HFF-Myc (cell line): Measurements from ENCODE around the gene DDI2.
A peak's percentile ranks its signal among the peaks of the same experiment; 100 is the strongest.
"Not testable (repeated sequence)": the region's sequence is repeated elsewhere in the genome, so short reads cannot be mapped to it uniquely, and the experiment has no call there.

Experiments
- DNase-seq: peaks from one replicate; pipeline ENCODE4 v3.0.0-alpha.2; 2011; ENCODE audit warnings: low read depth; ENCODE audit errors: extremely low read depth
- H3K4me3 ChIP-seq: replicated peaks from 2 replicates; pipeline ENCODE4 v1.5.1; 2011; ENCODE audit warnings: low read depth, mild to moderate bottlenecking, control low read depth, low read length
- TF ChIP-seq, protein P1 (sequence below): IDR thresholded peaks from 2 replicates; pipeline ENCODE4 v1.5.1; 2012; ENCODE audit warnings: mild to moderate bottlenecking, low read depth, low read length, control low read depth; ENCODE audit errors: missing control alignments

Gene DDI2

GRCh38 chr1:15592285-15592684 is 25.0 kb upstream of the DDI2 start:
- no peak overlapping the region for H3K4me3 ChIP-seq
- no peak for DNase-seq
- TF ChIP-seq, protein P1, sequence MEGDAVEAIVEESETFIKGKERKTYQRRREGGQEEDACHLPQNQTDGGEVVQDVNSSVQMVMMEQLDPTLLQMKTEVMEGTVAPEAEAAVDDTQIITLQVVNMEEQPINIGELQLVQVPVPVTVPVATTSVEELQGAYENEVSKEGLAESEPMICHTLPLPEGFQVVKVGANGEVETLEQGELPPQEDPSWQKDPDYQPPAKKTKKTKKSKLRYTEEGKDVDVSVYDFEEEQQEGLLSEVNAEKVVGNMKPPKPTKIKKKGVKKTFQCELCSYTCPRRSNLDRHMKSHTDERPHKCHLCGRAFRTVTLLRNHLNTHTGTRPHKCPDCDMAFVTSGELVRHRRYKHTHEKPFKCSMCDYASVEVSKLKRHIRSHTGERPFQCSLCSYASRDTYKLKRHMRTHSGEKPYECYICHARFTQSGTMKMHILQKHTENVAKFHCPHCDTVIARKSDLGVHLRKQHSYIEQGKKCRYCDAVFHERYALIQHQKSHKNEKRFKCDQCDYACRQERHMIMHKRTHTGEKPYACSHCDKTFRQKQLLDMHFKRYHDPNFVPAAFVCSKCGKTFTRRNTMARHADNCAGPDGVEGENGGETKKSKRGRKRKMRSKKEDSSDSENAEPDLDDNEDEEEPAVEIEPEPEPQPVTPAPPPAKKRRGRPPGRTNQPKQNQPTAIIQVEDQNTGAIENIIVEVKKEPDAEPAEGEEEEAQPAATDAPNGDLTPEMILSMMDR: no peak

DNA sequence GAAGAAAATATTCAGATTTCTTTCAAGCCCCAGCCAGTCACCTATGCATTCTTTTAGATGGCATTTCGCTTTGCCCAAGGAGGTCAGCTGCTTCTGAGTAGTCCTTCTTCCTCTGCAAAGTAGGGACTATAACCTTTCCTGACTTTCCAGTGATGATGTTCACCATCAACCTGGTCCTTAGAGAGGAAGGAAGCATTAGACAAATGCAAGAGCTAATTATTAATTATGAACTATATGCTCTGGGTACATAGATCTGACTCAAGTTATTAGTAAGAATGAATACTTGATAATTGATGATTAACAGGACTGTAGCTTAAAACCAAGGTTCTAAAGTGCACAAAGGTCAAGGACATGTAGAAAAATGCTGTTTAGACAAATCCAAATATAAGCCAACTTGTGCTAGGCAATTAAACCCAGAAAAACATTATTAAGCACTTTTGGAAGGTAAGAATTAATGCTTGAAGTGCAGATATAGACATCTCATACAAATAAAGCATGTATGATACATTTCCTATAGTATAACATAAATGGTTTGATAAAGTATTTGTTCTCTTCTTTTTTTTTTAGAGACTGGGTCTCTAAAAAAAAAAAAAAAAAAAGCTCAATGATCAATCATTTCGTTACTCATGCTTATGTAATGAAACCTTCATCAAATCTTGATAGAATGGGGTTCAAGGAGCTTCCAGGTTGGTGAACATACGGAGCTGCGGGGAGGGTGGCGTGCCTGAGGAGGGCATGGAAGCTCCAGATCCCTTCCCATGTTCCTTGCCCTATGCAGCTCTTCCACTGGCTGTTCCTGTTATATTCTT is 21.2 kb upstream of the DDI2 start:
- H3K4me3 ChIP-seq: no peak overlapping the region
- TF ChIP-seq, protein P1: no peak

GRCh38 chr1:15598436-15598835 is 18.8 kb upstream of the DDI2 start:
- TF ChIP-seq, protein P1: no peak
- H3K4me3 ChIP-seq: no peak overlapping the region
- no peak for DNase-seq

More for the DNA sequence above, 21.2 kb upstream of the DDI2 start:
- no peak for DNase-seq

- H3K4me3 ChIP-seq: peak overlapping the region; percentile 63
These were observed 13.9 kb upstream of the DDI2 start for GRCh38 chr1:15603050-15603965.

DNA sequence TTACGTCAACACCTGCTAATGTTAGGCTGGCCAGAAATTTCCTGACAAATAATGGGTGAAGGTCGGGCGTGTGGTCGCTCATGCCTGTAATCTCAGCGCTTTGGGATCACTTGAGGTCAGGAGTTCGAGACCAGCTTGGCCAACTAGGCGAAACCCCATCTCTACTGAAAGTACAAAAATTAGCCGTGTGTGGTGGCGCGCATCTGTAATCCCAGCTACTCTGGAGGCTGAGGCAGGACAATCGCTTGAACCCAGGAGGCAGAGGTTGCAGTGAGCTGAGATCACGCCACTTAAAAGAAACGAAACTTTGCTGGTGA is 13.3 kb upstream of the DDI2 start:
- DNase-seq: not testable (repeated sequence)
- H3K4me3 ChIP-seq: peak overlapping the region; percentile 63

More at GRCh38 chr1:15603050-15603965, 13.9 kb upstream of the DDI2 start:
- peak; percentile 86 for DNase-seq
- TF ChIP-seq, protein P1: no peak

- H3K4me3 ChIP-seq, DNase-seq: not testable (repeated sequence)
These were observed 12.9 kb upstream of the DDI2 start for GRCh38 chr1:15604400-15604799.

GRCh38 chr1:15605398-15606383 is 11.6 kb upstream of the DDI2 start:
- DNase-seq: no peak
- H3K4me3 ChIP-seq: no peak overlapping the region
- TF ChIP-seq, protein P1: no peak
